ENCODE data around the gene RAD51B.
"Not testable (repeated sequence)": the region's sequence is repeated elsewhere in the genome, so short reads cannot be mapped to it uniquely, and the experiment has no call there.

The RAD51B gene

DNA sequence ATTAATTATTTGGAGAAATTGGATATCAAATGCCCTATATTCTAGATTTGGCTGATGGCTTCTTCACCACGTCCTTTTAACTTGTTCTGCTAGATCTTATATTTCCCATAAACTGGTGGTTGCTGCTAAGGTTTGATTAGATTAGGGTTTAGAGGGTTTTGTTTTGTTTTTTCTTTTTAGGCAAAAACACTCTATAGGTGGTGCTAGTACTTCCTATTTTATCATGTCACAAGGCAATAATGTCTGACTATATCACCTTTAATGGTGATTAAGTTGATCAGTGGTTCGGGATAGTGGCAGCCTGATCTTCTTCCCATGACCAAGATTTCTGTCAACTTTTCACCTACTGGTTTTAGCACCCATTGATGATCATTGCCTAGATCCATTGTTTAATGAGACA, 455.1 kb downstream of the RAD51B start:
- no peak for DNase-seq (ENCODE audit: low spot score)

DNA sequence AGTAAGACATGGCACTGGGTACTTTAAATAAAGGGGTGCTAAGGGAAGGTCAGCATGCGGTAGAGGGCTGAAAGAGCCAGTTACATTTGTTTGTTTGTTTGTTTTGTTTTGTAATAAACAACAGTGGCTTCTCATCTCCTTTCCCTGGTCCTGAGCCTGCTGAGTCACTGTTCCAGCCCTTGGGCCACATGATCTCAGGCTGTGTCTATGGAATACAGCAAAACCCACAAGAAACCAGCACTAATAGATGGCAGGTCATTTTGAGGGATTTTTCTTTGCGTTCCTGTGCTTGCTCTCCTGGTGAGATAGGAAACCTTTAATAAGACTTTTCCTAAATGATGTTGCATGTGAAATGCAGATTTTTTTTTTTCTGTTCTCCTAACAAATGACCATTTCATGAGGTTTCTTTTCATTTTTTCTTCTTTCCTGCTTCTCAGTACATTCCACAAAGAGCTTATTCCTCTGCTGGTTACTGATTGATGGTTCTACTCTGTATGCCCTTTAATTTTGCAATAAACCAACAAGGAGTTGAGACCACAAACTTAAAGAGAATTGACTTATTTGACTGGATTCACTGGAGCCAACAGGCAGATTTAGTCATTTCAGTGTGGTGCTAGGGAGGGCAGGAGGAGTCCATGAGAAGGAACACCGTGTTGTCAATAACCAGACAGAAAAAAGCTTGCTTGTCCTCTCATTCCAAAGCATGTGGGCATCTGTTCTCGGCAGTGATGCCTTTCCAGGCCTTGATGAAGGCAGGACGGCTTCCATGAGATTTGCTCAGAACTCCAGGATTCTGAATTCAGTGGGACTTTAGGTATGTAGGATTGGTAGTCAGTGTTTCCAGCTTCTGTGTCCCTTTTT, 459.2 kb downstream of the RAD51B start:
- no peak for DNase-seq (ENCODE audit: low spot score)

DNA sequence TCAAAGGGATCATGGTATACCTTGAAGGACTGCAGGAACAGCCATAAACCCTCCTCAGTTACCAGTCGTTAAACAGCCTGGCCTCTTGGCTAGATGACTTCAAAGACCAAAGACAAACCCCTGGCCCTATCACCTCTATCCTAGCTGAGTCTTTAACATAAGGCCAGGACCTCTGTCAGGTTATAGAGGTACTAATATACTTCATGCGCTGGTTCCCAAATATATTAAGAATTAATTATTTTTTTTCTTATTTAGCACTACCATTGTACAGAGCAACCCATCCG, 459.8 kb downstream of the RAD51B start:
- DNase-seq (ENCODE audit: low spot score): no peak

DNA sequence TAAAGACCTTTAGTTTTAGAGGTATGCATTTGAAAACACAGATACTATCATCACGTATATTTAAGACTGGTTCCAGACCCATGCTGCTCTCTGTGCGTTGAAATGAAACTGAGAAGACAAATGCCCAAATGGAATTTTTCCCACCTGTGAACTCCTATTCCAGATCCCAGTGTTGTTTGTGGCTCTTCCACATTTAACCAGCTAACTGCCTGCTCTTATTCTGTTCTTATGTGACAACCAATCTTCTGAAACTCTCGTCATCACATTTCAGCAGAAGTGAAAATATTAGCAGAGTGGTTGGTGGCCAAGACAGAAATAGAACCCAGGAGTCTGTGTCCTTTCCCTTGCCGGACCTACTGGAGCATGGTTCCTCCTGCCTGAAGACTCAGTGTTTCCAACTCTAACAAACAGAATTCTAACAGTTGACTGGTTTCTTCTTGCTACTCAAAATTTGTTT, 460.2 kb downstream of the RAD51B start:
- peak; percentile 23 for DNase-seq (ENCODE audit: low spot score)

DNA sequence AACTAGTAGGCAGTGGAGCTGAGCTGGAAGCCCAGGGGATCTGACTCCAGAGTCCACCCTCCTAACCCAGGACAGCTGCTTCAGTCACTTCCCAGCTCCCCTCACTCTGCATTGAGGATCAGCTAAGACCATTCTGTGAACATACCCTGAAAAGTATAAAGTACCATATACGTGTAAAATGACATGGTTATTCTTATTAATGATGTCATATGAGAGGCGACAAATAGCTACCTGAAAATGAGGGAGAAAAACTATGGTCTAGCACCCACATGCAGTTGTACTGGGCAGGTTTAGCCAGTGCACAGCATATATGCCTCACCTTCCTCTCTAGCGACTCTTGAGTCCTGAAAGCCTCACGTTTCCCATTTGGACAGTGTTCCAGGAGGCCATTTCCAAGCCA, 461.9 kb downstream of the RAD51B start:
- DNase-seq (ENCODE audit: low spot score): no peak

DNA sequence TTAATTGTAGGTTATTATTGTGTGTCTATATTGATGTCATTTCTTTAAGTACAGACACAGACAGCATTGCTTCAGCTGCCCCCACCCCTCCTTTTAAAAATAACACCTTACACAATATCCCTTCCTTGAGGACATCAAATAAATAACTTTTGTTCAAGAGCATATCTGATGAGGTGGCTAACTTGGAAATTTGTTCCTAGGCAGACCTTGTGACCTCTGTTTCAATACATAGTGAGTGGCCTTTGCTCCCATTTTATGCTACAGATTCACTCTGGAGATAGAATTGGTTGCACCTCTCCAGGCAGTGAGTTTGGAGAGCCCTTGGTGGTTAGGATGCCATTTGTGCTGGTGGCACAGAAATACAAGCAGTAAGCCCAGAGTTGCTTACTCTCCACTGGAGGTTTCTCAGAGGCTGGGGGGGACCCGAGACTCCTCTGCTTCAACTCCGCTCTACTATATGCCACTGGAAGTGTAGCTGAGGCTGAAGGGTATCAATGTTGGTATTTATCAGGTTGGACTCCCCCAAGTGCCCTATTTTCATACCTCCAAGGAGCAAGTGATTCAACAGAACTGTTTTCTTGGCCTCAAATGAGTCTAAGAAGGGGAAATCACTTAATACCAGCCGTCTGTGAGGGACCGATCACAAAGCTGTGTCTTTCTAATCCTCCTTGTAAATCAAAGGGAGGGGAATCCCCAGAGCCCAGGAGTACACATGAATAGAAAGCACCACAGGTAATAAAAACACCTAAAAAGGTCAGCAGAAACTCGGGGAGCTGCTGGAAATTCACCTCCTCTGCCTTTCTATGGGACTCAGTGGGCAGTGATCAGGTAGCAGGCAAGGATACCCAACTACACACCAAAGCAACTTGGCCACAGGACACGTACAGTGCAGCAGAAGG, 463.1 kb downstream of the RAD51B start:
- no peak for DNase-seq (ENCODE audit: low spot score)

DNA sequence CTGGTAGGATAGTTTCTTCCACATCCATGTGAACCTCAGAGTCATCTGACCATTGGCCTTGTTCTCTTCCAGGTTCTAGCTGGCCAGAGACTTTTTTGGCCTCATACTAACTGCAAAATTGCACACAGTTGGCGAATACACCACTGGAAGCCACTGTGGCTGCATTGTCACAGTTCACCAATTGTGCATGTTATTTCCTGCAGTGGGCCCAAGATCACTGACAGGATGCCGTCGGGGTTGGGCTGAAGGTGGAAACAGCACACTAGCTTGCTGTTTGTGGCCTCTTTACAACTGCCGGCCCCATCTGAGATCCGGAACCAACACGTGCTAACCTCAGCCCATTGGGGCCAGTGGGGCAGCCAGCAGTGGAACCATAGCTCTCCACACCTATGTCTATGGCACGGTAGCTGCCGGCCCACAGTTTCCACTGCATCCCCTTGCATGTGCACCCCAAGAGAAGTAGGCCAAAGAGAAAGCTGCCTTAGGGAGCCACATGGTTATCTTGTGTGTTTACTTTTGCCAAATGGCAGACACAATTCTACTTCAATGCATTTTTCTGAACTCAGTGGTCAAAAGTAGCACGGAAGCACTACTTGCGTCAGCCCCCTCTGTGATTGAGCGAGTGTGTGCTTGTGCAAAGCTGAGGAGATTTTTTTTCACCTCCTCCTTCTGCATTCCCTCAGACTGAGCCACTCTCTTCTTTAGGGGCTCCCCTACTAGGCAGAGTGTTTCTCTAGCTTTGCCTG, 464.0 kb downstream of the RAD51B start:
- DNase-seq (ENCODE audit: low spot score): no peak

DNA sequence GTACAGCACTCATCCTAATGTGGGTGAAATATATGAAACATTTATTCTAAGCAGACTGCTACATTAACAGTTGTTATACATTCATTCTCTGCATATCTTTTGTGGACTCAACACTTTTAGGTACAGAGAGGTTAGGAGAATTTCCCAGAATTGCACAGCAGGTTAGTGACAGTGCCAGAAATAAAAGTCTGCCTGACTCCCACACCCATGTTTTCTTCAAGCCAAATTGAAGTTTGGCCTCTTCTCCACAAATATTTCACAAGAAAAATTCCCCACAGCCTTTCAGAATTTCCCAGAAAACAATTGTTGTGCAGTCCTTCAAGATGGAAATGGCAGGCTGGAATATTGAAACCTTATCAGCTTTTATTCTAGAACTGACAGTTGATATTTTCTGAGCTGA, 464.8 kb downstream of the RAD51B start:
- no peak for DNase-seq (ENCODE audit: low spot score)

DNA sequence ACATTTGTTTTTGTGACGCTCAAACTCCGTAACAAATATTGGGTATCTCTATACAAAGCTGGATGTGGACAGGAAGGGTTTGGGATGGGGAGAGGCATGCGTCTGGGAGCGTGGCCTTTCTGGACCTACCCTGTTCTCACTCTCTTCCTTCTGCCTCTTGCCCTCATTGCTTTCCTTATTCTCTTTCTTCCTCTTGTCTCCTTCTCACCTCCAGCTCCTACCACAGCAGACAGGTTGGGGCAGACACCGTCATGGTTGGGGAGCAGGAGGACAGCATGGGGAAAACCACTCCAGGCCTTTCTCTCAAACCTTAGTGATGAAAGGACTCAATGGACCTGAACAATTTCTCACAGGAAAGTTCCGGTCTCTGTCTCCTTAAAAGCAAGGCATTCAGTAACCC, 465.3 kb downstream of the RAD51B start:
- no peak for DNase-seq (ENCODE audit: low spot score)

DNA sequence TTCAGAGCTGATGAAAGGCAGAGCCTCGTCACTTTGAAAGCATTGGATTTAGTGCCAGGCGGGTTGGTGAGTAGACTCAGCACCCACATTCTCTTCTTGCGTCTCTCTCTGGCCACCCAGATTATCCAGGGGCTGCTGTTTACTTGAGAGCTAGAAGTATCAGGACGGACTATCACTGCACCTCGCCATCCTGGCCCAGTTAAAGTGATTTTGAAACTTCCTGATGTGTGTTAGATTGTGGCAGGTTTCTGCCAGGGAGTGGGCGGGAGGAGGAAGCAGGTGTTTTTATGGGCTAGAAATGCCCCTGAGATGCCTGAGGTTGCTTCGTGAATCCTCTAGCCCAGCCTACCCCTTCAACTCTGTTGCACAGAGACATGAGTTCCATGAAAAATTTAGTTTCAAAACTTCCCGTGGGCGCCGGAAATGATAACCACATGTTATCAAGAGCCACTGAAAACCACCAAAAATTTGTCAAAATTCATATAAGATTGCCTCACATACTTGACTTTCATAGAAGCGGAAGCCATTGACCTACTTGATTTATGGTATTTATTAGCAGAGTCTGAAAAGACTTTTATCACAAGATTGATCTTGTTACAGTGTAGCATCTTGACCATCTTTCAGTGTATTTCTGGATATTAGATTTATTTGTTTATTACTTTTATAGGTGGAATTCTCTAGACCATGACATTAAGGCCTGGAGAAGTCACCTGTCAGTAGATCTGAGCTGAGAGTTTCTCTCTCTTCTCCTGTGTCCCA, 466.0 kb downstream of the RAD51B start:
- DNase-seq (ENCODE audit: low spot score): no peak

DNA sequence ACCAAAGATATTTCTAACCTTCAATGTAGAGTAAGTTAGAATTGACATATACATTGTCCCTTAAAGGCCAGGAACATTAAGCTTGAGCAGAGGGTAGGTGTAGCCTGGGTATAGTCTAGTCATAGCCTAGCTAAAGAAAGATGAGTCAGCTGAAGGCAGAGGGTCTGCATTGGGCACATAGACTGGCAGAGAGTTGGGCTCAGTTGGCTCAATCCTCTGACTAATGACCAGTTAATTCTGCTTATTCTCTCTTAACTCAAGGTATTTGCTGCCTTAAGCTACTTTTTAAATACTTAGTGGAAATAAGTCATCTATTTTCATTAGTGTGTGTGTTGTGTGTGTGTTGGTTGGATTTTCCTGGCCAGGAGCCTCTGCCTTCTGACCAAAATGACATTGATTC, 467.1 kb downstream of the RAD51B start:
- DNase-seq (ENCODE audit: low spot score): no peak

DNA sequence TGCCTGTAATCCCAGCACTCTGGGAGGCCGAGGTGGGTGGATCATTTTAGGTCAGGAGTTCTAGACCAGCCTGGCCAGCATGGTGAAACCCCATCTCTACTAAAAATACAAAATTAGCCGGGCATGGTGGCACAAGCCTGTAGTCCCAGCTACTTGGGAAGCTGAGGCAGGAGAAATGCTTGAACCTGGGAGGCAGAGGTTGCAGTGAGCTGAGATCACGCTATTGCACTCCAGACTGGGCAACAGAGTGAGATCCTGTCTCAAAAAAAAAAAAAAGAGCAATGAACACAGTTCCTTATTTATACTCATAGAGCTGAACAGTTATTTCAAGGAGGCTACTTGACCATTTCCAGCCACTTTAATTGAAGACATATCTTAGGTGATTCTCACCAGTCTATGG, 469.9 kb downstream of the RAD51B start:
- not testable (repeated sequence) for DNase-seq (ENCODE audit: low spot score)

DNA sequence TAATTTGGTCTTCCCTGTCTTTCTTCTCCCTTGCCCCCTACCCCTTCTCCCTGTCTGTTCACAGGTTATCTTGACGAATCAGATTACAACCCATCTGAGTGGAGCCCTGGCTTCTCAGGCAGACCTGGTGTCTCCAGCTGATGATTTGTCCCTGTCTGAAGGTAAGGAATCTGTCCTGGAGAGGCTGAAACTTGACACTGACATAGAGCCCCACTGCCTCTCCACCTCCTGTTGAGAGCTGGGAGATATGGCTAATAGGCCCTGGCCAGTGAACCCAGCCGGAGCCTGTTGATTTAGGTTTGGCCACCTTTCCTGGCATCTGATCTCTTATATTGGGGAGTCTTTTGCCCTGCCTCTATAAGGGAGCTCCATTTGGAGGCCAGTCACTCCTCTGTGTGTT, 472.2 kb downstream of the RAD51B start:
- no peak for DNase-seq (ENCODE audit: low spot score)

DNA sequence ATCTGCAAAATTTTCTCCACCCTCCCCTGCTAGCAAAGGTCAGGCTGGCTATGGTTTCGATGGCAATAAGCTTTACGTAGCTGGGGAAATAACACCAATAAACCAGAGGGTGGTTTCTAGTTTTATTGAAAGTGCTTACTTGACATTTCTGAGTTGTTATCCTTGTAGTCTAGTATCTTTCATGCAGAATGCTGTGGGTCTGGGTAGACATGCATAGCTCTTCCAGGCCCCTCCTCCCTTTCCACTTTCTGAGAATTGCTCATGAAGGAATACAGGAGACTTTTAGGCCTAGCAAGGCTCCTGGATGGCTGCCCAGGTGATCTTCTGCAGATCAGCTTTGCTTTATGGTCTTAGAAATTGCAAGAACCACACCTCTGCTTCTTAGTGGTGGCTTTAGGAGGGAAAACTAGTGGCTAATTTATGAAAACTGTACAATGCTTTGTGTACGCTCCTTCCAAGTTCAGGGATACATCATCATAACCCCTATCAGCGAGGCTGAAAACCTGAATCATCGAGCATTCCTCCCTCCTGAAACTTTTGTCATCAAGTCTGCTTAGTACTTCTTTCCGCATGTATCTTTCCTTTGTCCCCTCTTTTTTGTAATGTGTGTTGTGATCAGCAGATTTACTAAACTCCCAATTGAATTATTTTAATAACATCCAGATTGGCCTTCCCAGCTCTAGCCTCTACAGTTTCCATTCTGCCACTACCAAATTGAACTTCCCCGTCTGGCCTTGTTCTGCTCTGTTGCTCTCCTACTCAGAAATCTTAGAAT, 473.0 kb downstream of the RAD51B start:
- DNase-seq (ENCODE audit: low spot score): no peak

DNA sequence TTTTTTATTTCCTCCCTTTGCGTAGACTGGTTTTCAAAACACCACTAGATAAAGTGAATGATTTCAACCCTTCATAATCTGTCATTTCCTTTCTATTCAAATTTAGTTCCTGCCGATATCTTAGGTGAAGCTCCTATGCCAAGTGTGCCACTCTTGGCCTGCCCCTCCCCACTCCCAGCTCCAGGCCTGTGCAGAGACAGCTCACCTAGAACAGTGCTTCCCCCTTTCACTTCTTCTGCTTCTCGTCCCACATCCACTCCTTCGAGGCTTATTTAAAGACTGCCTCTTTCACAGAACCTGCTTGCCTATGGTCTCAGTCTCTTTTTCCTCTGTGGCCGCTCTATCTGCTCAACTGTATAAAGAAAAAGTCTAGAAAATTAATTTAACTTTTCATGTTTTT, 473.8 kb downstream of the RAD51B start:
- no peak for DNase-seq (ENCODE audit: low spot score)

DNA sequence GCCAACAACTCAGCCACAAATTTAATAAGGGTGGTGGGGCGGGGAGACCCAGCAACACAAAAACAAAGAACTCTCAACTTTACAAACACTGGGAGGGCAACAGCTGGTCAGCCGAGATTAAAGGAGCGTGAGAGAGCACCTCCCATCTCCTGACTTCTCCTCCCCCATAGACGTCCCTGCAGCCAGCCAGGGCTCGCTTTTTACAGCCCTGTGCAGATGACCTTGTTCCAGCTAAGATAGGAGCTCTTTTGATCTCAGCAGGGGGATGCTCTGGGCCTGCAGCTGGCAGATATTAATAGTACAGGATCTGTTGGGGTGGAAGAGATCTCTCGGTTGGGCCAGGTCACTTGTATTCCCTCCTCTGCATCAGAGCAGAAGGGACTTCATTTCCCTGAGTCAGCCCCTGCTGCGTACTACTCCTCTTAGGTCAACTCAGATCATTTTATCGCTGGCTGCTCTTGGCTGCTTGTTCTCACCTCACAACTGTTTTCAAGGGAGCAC, 475.8 kb downstream of the RAD51B start:
- no peak for DNase-seq (ENCODE audit: low spot score)

DNA sequence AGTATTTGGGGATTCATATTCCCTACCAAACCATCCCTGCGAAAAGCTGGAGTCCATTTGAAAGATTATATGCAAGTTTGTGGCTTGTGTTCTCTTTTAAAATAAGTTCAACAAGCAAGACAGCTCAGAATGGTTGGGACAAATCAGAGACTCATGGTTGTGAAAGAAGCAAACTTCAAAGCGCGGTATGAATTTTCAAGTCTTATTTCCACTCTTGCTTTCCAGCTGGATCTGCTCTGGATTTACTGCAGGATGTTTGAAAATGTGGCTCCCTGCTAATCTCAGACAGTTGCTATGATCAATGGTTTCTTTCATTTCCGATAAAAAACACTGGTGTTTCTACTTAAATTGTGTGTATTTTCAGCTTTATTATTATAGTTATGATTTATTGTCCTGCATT, 477.5 kb downstream of the RAD51B start:
- no peak for DNase-seq (ENCODE audit: low spot score)

DNA sequence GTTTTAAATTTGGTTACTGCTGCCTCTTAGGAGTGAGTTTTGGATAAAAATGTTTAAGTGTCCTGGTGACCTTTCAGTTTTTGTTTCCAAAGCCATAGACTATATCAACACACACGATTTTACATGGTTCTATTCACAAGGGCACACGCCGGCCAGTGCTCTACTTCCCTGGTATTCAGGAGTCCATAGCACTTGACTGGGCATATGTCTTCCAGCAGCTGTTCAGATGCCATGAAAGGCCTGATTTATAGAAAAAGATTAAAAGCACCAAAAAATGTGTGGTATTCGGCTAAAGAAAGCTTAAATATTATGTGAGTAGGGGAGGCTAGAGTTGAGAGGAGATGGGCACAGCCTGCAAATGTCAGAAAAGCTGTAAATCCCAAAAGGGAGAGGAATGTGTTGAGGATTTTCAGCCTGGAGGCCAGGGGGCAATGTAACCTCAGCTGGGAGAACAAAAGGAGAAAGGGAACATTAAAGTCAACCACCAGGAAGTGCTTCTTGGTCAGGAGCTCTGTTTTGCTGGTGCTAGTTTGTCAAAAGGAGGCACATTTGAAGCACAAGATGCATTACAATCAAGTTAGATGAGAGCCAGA, 478.4 kb downstream of the RAD51B start:
- DNase-seq (ENCODE audit: low spot score): no peak

DNA sequence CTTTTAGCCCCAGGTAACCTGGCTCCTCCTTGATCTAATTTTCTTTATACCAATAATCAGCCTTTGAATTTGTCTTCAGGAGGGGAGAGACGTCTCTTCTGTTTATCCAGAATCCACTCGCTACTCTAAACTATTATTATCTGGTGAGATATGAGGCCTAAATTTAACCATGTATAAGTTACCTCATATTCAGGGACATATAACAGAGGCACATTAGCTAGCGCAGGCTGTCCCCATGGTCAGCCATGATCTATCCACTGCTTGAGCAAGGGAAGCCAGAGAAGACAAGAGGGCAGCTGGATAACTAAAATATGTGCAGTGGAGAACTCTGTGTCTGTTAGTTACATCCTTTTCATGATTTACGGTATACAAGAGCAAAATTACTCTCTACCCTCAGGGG, 481.0 kb downstream of the RAD51B start:
- DNase-seq (ENCODE audit: low spot score): no peak

DNA sequence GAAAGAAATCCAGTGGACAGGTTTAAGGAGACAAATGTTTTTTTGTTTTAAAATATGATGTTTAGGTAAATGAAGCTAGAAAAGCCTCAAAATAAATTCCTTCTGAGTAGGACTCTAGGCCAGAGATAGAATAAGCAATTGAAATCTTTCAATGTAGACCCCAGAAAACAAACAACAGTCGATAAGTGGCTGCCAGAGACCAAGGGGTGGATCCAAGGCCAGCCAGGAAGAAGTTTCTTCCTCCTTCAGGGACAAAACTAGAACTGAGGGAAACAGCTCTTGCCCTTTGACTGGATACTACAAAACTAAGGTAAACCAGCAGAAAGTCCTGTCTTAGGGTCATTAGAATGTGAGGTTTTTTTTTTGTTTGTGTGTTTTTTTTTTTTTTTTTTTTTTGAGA, 481.6 kb downstream of the RAD51B start:
- no peak for DNase-seq (ENCODE audit: low spot score)

All from globus pallidus (tissue), 1 donor.